HT1080 (cell line): ENCODE data around the gene CAMSAP3. TPM values are rescaled to one million over a fixed set of nuclear protein-coding genes. Genes with fewer than 3 reads are reported as not detected.

Experiments
- DNase-seq: peaks from one replicate; pipeline ENCODE4 v3.0.0-alpha.2; 2015; ENCODE audit warnings: low read depth
- polyA plus RNA-seq, 2 experiments: library from polyadenylated mRNA; depleted of rRNA; stranded (reverse); fragments of >200 nt; gene quantifications; 2 replicates each; pipeline ENCODE4 v1.2.3, GENCODE V29; 2015
- total RNA-seq: library from RNA; depleted of rRNA; stranded (reverse); fragments of >200 nt; shearing (Covaris generic); gene quantifications from 2 replicates; pipeline ENCODE4 v1.2.3, GENCODE V29; 2014; rRNA removed

Gene CAMSAP3
- not detected in 2 replicates for total RNA-seq
- polyA plus RNA-seq (2015; cell fraction: cytosol; rRNA removed) = not detected in 2 replicates
- not detected in 2 replicates for polyA plus RNA-seq (2015; cell fraction: nucleus; rRNA removed)

- DNase-seq = no peak
These were observed at the start of gene CAMSAP3 for GRCh38 chr19:7595466-7596133. CAMSAP3 (plus strand) TSS chr19:7595863; CDS start chr19:7596003, 140 bp downstream.

GRCh38 chr19:7545904-7546303 is 49.8 kb upstream of the CAMSAP3 start:
- no peak for DNase-seq

DNA sequence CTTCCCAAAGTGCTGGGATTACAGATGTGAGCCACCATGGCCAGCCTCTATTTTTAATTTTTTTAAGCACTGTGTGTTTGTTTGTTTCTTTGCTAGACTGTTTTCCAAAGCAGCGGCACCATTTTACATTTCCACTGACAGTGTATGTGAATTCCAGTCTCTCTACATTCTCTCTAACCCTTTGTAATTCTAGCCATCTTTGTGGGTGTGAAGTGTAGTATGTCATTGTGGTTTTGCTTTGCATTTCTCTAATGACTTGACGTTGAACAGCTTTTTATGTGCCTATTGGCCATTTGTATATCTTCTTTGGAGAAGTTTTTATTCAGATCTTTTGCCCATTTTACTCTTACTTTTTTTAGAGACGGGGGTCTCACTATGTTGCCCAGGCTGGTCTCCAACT is 48.5 kb upstream of the CAMSAP3 start:
- DNase-seq = no peak

GRCh38 chr19:7549429-7550148 is 46.1 kb upstream of the CAMSAP3 start:
- DNase-seq = no peak

DNA sequence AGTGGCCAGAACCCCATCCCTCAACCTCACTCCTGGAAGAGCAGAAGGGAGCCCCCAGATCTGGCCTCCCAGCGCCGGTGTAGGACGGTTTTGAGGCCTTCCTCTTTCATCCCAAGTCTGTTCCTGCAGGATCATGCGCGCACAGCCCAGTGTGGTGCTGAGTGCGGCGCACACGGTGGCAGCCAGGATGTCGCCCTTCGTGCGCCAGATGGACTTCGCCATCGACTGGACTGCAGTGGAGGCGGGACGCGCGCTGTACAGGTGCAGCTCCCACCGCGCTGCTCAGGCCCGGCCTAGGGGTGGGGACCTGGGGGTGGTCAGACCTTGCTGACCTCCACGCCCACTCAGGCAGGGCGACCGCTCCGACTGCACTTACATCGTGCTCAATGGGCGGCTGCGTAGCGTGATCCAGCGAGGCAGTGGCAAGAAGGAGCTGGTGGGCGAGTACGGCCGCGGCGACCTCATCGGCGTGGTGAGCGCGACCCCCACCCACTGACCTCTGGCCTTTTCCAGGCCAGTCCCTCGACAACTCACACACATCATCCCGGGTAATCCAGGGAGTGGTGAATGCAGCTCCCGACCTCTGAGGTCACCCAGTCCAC is 45.4 kb upstream of the CAMSAP3 start:
- DNase-seq = no peak

DNA sequence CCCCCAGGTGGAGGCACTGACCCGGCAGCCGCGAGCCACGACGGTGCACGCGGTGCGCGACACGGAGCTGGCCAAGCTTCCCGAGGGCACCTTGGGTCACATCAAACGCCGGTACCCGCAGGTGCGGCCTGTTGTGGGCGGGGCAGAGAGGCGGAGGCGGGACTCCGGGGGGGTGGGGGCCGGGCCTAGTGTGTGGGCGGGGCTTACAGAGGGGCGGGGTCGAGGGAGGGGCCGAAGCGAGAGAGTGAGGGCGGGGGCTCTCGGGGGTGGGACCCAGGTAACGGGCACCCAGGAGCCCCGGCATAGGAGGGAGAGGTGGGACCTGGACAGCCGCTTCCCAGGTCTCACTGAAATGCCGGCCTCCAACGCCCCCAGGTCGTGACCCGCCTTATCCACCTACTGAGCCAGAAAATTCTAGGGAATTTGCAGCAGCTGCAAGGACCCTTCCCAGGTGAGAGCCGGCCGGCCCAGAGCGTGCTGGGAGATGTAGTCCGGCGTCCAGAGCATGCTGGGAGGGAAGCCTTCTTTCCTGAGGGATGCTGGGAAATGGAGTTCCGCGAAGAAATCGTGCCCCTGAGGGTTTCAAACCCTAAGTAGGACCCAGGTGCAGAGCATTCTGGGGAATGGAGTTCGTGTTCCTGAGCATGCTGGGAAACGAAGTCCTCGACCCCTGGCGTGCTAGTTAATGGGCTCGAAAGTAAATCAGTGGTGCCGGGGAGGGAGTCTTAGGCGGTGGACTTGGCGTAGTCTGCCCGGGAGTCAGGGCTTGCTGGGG is 44.5 kb upstream of the CAMSAP3 start:
- DNase-seq = peak; percentile 34

DNA sequence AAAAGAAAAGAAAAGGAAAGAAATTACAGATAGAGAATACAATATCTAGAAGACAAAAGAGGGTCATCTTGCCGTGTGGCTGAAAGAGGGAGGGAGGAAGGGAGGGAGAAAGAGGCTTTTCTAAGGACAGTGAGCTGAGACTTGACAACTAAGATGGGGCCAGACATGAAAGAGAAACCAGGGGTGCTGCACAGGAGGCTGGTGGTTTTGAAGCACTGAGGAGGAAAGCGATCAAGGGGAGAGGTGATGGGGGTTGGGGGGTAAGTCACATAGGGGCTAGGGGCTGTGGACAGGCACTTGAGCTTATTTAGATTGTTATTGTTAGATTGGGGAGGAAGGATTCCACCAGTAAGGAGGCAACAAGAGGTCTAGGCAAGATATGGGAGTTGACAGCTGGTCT is 42.9 kb upstream of the CAMSAP3 start:
- no peak for DNase-seq

DNA sequence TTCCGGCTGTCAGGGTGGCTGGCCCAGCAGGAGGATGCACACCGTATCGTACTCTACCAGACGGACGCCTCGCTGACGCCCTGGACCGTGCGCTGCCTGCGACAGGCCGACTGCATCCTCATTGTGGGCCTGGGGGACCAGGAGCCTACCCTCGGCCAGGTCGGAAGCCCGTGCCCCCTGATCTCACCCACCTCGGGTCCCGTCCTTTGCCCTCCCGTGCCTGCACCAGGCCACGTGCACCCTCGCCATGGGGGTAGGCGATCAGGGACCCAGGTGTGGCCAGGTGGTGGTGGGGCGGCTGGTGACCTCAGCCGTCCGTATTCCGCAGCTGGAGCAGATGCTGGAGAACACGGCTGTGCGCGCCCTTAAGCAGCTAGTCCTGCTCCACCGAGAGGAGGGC is 41.1 kb upstream of the CAMSAP3 start:
- no peak for DNase-seq

- DNase-seq = no peak
These were observed 40.4 kb upstream of the CAMSAP3 start for GRCh38 chr19:7554990-7555864.

- no peak for DNase-seq
These were observed 38.9 kb upstream of the CAMSAP3 start for GRCh38 chr19:7556696-7557315.

DNA sequence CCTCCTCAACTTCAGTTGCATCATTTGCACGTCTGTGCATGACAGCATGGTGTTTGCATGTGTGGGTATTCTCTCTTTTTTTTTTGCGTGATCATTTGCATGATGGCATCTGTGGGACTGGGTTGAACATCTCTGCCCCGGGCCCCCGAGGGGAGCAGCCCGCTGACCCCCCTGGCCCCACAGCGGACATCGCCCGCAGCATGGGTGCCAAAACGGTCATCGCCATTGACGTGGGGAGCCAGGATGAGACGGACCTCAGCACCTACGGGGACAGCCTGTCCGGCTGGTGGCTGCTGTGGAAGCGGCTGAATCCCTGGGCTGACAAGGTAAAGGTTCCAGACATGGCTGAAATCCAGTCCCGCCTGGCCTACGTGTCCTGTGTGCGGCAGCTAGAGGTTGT is 37.0 kb upstream of the CAMSAP3 start:
- no peak for DNase-seq

- no peak for DNase-seq
These were observed 36.6 kb upstream of the CAMSAP3 start for GRCh38 chr19:7559102-7559501.

DNA sequence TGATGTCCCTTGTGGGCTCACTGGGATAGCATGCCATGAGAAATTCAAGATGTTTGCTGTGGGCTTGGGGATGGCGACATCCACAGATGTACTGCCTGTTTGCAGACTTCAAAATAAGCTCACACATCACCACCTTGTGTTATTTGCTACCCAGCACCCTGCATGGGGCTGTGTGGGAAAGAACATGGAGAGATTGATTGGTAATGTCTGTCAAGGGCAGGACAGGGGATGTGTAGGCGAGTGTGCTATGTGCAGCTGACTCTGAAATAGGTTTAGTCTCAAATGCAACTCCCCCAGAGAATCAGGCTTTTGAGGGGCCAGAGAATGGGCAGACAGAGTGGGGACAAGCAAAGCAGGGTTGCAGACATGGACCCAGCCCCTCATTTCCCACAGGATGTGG is 35.4 kb upstream of the CAMSAP3 start:
- DNase-seq = no peak

DNA sequence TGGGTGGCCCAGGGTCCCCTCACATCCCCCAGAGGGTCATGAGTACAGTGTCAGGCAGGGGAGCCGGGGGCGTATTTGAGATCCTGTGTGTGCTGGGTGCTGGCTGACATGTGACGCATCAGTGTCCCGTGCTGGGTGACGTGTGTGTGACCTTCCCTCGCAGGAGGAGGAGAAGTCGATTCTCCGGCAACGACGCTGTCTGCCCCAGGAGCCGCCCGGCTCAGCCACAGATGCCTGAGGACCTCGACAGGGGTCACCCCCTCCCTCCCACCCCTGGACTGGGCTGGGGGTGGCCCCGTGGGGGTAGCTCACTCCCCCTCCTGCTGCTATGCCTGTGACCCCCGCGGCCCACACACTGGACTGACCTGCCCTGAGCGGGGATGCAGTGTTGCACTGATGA is 34.3 kb upstream of the CAMSAP3 start:
- no peak for DNase-seq

- DNase-seq = no peak
These were observed 32.8 kb upstream of the CAMSAP3 start for GRCh38 chr19:7562646-7563393.

DNA sequence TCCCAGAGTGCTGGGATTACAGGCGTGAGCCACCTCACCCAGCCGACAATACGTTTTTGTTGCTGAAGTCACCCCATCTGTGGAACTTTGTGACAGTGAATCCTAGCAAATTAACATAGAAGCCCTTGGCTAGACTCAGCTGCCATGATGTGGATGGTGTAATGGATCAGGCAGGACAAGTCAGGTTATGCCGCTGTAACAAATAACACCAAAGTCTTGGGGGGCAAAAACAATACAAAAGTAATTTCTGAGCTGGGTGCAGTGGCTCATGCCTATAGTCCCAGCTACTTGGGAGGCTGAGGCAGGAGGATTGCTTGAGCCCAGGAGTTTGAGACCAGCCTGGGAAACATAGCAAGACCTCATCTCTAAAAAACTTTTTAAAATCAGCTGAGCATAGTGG is 30.8 kb upstream of the CAMSAP3 start:
- DNase-seq = no peak

GRCh38 chr19:7565332-7565731 is 30.3 kb upstream of the CAMSAP3 start:
- no peak for DNase-seq

GRCh38 chr19:7570761-7571160 is 24.9 kb upstream of the CAMSAP3 start:
- DNase-seq = no peak

GRCh38 chr19:7575434-7576040 is 20.1 kb upstream of the CAMSAP3 start:
- DNase-seq = peak; percentile 33
